GM12864 (cell line): ENCODE measurements around the gene CITED2.
A peak's percentile ranks its signal among the peaks of the same experiment; 100 is the strongest.

Experiments used
- DNase-seq: peaks from one replicate; pipeline ENCODE4 v3.0.0-alpha.2; 2011; ENCODE audit warnings: low read depth
- H3K4me3 ChIP-seq: 2 replicates; pipeline ENCODE4 v1.5.1; 2011; ENCODE audit warnings: mild to moderate bottlenecking, low read depth, low read length, control low read depth
- CTCF ChIP-seq: IDR thresholded peaks from 2 replicates; pipeline ENCODE4 v1.5.1; 2011; ENCODE audit warnings: low read depth, mild to moderate bottlenecking, moderate library complexity, low read length, control low read depth, inconsistent platforms; ENCODE audit errors: missing control alignments

Gene CITED2

GRCh38 chr6:139370283-139370998 lies 4.0 kb downstream of the CITED2 start:
- no peak for DNase-seq
- H3K4me3 ChIP-seq, result no peak overlapping the region
- TF ChIP-seq CTCF, result no peak

GRCh38 chr6:139369568-139370282 lies 4.7 kb downstream of the CITED2 start:
- no peak overlapping the region for H3K4me3 ChIP-seq
- peak; percentile 51 for TF ChIP-seq CTCF
- DNase-seq, result no peak

DNA sequence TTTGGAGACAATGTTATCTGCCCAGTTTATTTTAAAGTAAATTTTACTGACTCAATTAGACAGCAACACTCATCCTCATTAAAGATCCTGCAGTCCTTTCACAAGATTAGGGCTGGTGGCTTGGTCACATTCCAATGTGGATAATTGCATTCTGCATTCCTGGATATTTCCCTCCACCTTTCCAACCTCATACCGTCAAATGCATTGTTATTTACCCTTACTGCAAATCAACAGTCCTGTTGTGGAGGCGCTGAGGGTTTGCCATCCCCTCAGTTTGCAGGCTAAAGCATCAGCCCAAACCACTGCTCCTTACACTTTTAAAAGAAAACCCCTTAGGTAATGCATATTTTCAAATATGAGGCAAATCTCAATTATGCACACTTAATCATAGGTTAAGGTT lies 5.4 kb downstream of the CITED2 start:
- no peak for DNase-seq
- no peak overlapping the region for H3K4me3 ChIP-seq
- TF ChIP-seq CTCF, result no peak

DNA sequence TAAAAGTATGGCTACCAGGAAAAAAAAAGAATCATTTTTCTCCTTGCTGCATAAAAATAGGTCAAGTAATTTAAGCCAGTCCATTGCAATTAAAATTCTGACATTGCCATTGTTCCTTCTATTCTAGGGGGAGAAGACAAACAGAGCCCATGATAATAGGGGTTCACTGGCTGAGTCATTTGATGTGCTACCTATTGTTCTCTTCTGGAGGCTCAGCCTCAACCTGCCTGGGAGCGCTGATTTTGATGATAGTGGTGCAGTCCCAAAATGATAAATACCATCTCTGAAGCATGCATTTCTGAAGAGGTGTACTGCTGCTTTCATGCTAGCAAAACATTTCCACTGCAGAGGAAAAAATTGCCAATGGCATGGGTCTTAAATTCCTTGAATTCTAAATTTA lies 5.8 kb downstream of the CITED2 start:
- H3K4me3 ChIP-seq, result no peak overlapping the region
- no peak for DNase-seq
- no peak for TF ChIP-seq CTCF

- H3K4me3 ChIP-seq, result no peak overlapping the region
- TF ChIP-seq CTCF, result no peak
- no peak for DNase-seq
Observed at GRCh38 chr6:139367810-139368351, 6.6 kb downstream of the CITED2 start.

DNA sequence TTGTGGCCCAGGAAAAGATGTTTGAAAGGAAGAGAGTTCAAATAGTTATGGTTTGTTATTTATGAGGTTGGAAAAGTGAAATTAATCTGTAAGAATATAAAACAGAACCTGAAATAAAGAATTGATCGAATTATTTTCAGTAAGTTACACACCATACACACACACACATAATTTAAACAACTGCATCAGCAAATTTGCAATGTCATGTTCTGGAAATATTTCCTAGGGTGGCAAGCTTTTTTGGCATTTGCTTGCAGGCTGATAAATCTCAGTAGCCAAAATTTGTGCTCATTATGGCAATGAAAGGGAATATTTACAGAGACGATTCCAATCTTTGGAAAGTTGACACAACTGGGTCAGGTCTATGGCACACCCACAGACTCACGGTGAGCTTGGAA lies 9.5 kb downstream of the CITED2 start:
- no peak overlapping the region for H3K4me3 ChIP-seq

More for the DNA sequence above, 9.5 kb downstream of the CITED2 start:
- no peak for DNase-seq
- no peak for TF ChIP-seq CTCF
